ENCODE data around the gene SP7.
"Not testable (repeated sequence)": the region's sequence is repeated elsewhere in the genome, so short reads cannot be mapped to it uniquely, and the experiment has no call there.

Gene SP7

GRCh38 chr12:53336181-53336681, at the start of gene SP7:
Gene SP7 (minus strand): TSS chr12:53336354. CDS start chr12:53335646, 708 bp downstream.
- DNase-seq = no peak

GRCh38 chr12:53383258-53383657, 47.1 kb upstream of the SP7 start:
- DNase-seq = no peak

- DNase-seq = peak; percentile 35
Observed at GRCh38 chr12:53381731-53382630, 45.8 kb upstream of the SP7 start.

- DNase-seq = no peak
Observed at GRCh38 chr12:53380794-53381730, 44.9 kb upstream of the SP7 start.

GRCh38 chr12:53380104-53380793, 44.1 kb upstream of the SP7 start, which contains the start of gene SP1:
Gene SP1 (plus strand): TSS chr12:53380176. CDS start chr12:53380292, 116 bp downstream.
- DNase-seq = peak; percentile 92

- peak; percentile 98 for DNase-seq
Observed at GRCh38 chr12:53379389-53380103, 43.4 kb upstream of the SP7 start.

- no peak for DNase-seq
Observed at GRCh38 chr12:53378724-53379388, 42.7 kb upstream of the SP7 start.

- DNase-seq = no peak
Observed at GRCh38 chr12:53378222-53378621, 42.1 kb upstream of the SP7 start.

GRCh38 chr12:53376747-53377146, 40.6 kb upstream of the SP7 start:
- no peak for DNase-seq

GRCh38 chr12:53374277-53374676, 38.1 kb upstream of the SP7 start:
- DNase-seq = not testable (repeated sequence)

GRCh38 chr12:53373554-53374133, 37.5 kb upstream of the SP7 start:
- DNase-seq = not testable (repeated sequence)

- no peak for DNase-seq
Observed at GRCh38 chr12:53365245-53365904, 29.2 kb upstream of the SP7 start.

GRCh38 chr12:53361638-53362037, 25.5 kb upstream of the SP7 start:
- DNase-seq = not testable (repeated sequence)

- no peak for DNase-seq
Observed at GRCh38 chr12:53358836-53359419, 22.8 kb upstream of the SP7 start.

GRCh38 chr12:53355121-53355520, 19.0 kb upstream of the SP7 start:
- no peak for DNase-seq

GRCh38 chr12:53353257-53353655, 17.1 kb upstream of the SP7 start:
- DNase-seq = no peak

GRCh38 chr12:53352331-53353256, 16.4 kb upstream of the SP7 start:
- peak; percentile 86 for DNase-seq

- no peak for DNase-seq
Observed at GRCh38 chr12:53347905-53348304, 11.8 kb upstream of the SP7 start.

- DNase-seq = no peak
Observed at GRCh38 chr12:53346491-53346890, 10.3 kb upstream of the SP7 start.

Data from stimulated activated CD4-positive, alpha-beta T cell treated with anti-CD3 and anti-CD28 coated beads, Interleukin-15, amount 100 ng/mL, for 24 hours (primary cell).